NCI-H1930 (cell line): ENCODE measurements around the gene C10orf71.

Experiments used
- DNase-seq, 2 experiments: peaks; one replicate each; lab custom pipeline; 2025; lab: John Stamatoyannopoulos, UW

The C10orf71 gene

GRCh38 chr10:49318755-49319154, 19.8 kb downstream of the C10orf71 start:
- no peak for DNase-seq

- no peak for DNase-seq
Observed at GRCh38 chr10:49319206-49319605, 20.2 kb downstream of the C10orf71 start.

- DNase-seq = no peak
Observed at GRCh38 chr10:49320191-49320590, 21.2 kb downstream of the C10orf71 start.

- DNase-seq = no peak
Observed at GRCh38 chr10:49321021-49321420, 22.1 kb downstream of the C10orf71 start.

GRCh38 chr10:49322371-49323170, 23.6 kb downstream of the C10orf71 start:
- no peak for DNase-seq

- no peak for DNase-seq
Observed at GRCh38 chr10:49323171-49323895, 24.4 kb downstream of the C10orf71 start.

- DNase-seq = no peak
Observed at GRCh38 chr10:49323896-49324270, 24.9 kb downstream of the C10orf71 start.

- DNase-seq = no peak
Observed at GRCh38 chr10:49324711-49325110, 25.7 kb downstream of the C10orf71 start.

- no peak for DNase-seq
Observed at GRCh38 chr10:49325131-49325915, 26.4 kb downstream of the C10orf71 start.

- DNase-seq = no peak
Observed at GRCh38 chr10:49325916-49326783, 27.2 kb downstream of the C10orf71 start.

GRCh38 chr10:49327036-49327813, 28.3 kb downstream of the C10orf71 start:
- DNase-seq = no peak

- no peak for DNase-seq
Observed at GRCh38 chr10:49328401-49329145, 29.6 kb downstream of the C10orf71 start.

GRCh38 chr10:49329146-49329505, 30.2 kb downstream of the C10orf71 start:
- no peak for DNase-seq

- no peak for DNase-seq
Observed at GRCh38 chr10:49330127-49330665, 31.2 kb downstream of the C10orf71 start.

- no peak for DNase-seq
Observed at GRCh38 chr10:49331431-49331830, 32.5 kb downstream of the C10orf71 start.

GRCh38 chr10:49332333-49332732, 33.4 kb downstream of the C10orf71 start:
- no peak for DNase-seq

GRCh38 chr10:49332768-49333167, 33.8 kb downstream of the C10orf71 start:
- DNase-seq = no peak

- DNase-seq = no peak
Observed at GRCh38 chr10:49333192-49333591, 34.2 kb downstream of the C10orf71 start.

GRCh38 chr10:49334964-49335363, 36.0 kb downstream of the C10orf71 start:
- DNase-seq = no peak
